Endothelial cell of umbilical vein (primary cell): ENCODE measurements around the gene CYP2D6.
"Not testable (repeated sequence)": the region's sequence is repeated elsewhere in the genome, so short reads cannot be mapped to it uniquely, and the experiment has no call there.

Source experiments
- EZH2 ChIP-seq: IDR thresholded peaks from 2 replicates; pipeline ENCODE4 v1.6.1; 2012; ENCODE audit warnings: borderline replicate concordance, low read depth, mild to moderate bottlenecking, moderate library complexity, low read length, inconsistent platforms; ENCODE audit not compliant: severe bottlenecking
- FOS ChIP-seq: IDR thresholded peaks from 2 replicates; pipeline ENCODE4 v1.6.1; 2011; ENCODE audit warnings: mild to moderate bottlenecking, low read length, moderate library complexity, borderline replicate concordance; ENCODE audit not compliant: insufficient read depth
- GATA2 ChIP-seq: IDR thresholded peaks from 2 replicates; pipeline ENCODE4 v1.7.0; 2011; ENCODE audit warnings: low read depth, mild to moderate bottlenecking, moderate library complexity, mixed read lengths, low read length; ENCODE audit not compliant: insufficient read length, insufficient read depth
- JUN ChIP-seq: IDR thresholded peaks from 2 replicates; pipeline ENCODE4 v1.6.1; 2011; ENCODE audit warnings: borderline replicate concordance, low read depth; ENCODE audit not compliant: insufficient read length, insufficient read depth
- MYC ChIP-seq: IDR thresholded peaks from one replicate; pipeline ENCODE4 v1.6.1; 2011; ENCODE audit warnings: mild to moderate bottlenecking, low read depth, low read length
- POLR2A ChIP-seq: IDR thresholded peaks from 2 replicates; pipeline ENCODE4 v1.6.1; 2012; ENCODE audit warnings: low read depth, mild to moderate bottlenecking, control low read depth, low read length
- POLR2AphosphoS5 ChIP-seq: IDR thresholded peaks from 2 replicates; pipeline ENCODE4 v1.6.1; 2012; ENCODE audit warnings: low read depth, mild to moderate bottlenecking, control low read depth, low read length, moderate library complexity; ENCODE audit not compliant: insufficient read depth
- TF ChIP-seq, protein P1 (sequence below), 2 donors: IDR thresholded peaks; 1 replicate in 1 of 2; 2 replicates in 1 of 2; pipeline ENCODE4 v1.5.1; 2011; ENCODE audit warnings: low read length in 2 of 2, mild to moderate bottlenecking in 2 of 2, moderate library complexity in 2 of 2, control low read depth in 1 of 2, inconsistent platforms in 1 of 2, low read depth in 1 of 2; ENCODE audit not compliant: insufficient read depth in 1 of 2; ENCODE audit errors: extremely low read depth in 1 of 2
- TF ChIP-seq, protein P2 (sequence below): IDR thresholded peaks from 2 replicates; pipeline ENCODE4 v1.6.1; 2011; ENCODE audit not compliant: insufficient read depth, insufficient read length

DNA sequence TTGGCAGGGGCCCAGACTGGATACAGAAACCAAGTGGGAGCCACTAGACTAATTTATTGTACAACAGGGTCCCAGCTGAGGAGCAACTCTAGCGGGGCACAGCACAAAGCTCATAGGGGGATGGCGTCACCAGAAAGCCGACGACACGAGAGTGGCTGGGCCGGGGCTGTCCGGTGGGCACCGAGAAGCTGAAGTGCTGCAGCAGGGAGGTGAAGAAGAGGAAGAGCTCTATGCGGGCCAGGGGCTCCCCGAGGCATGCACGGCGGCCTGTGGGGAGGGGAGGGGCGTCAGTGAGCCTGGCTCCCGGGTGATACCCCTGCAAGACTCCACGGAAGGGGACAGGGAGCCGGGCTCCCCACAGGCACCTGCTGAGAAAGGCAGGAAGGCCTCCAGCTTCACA, 19.2 kb upstream of the CYP2D6 start:
- not testable (repeated sequence) for TF ChIP-seq POLR2A, EZH2, GATA2, MYC, FOS, POLR2AphosphoS5, JUN
- TF ChIP-seq, protein P1, sequence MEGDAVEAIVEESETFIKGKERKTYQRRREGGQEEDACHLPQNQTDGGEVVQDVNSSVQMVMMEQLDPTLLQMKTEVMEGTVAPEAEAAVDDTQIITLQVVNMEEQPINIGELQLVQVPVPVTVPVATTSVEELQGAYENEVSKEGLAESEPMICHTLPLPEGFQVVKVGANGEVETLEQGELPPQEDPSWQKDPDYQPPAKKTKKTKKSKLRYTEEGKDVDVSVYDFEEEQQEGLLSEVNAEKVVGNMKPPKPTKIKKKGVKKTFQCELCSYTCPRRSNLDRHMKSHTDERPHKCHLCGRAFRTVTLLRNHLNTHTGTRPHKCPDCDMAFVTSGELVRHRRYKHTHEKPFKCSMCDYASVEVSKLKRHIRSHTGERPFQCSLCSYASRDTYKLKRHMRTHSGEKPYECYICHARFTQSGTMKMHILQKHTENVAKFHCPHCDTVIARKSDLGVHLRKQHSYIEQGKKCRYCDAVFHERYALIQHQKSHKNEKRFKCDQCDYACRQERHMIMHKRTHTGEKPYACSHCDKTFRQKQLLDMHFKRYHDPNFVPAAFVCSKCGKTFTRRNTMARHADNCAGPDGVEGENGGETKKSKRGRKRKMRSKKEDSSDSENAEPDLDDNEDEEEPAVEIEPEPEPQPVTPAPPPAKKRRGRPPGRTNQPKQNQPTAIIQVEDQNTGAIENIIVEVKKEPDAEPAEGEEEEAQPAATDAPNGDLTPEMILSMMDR (IDR thresholded peaks at IDR 0.05; ENCODE audit: extremely low read depth in 1 of 2, insufficient read depth in 1 of 2, low read depth in 1 of 2, low read length in 2 of 2) = not testable (repeated sequence)
- TF ChIP-seq, protein P2, sequence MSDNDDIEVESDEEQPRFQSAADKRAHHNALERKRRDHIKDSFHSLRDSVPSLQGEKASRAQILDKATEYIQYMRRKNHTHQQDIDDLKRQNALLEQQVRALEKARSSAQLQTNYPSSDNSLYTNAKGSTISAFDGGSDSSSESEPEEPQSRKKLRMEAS = not testable (repeated sequence)
